ENCODE measurements around the gene COL9A3. TPM values are rescaled to one million over a fixed set of nuclear protein-coding genes. Genes with fewer than 3 reads are reported as not detected.

The COL9A3 gene
- total RNA-seq, 3 donors from 2014 or later (not counting 1 experiment from before 2014, with no cell fraction given): 1.9 TPM; not detected in 2

GRCh38 chr20:62806383-62807050 lies 10.3 kb upstream of the COL9A3 start:
- H3K36me3 ChIP-seq (ENCODE audit: control insufficient read depth, insufficient read depth, low read length): peaks cover 39% of the 10 kb centered on the region
- no peaks in the 10 kb centered on the region for H3K27me3 Mint-ChIP-seq (ENCODE audit: low read depth in 2 of 2)
- H3K4me3 ChIP-seq (ENCODE audit: low read length): no peak overlapping the region
- no peak for TF ChIP-seq CTCF (IDR thresholded peaks at IDR 0.05)
- no peak for DNase-seq
- peaks cover 47% of the 10 kb centered on the region for H3K4me1 ChIP-seq (ENCODE audit: control insufficient read depth, insufficient read depth, low read length)
- intact Hi-C loops (cut with micrococcal nuclease): loop anchor here (10.0 kb wide), 1 partner anchor 128 kb away; the partner anchor contains the start of gene GID8
- no peaks in the 10 kb centered on the region for H3K27me3 ChIP-seq (ENCODE audit: control insufficient read depth, insufficient read depth, low read length)
- H3K9me3 ChIP-seq (ENCODE audit: control insufficient read depth, insufficient read depth, low read length): no peaks in the 10 kb centered on the region
- no peak for ATAC-seq
- H3K36me3 Mint-ChIP-seq: no peaks in the 10 kb centered on the region
- H3K4me1 Mint-ChIP-seq: peaks cover 5 to 23% of the 10 kb centered on the region in 2 donors
- H3K9me3 Mint-ChIP-seq: no peaks in the 10 kb centered on the region
- 78% methylated on average over 11 of the region's 11 CpGs for WGBS (ENCODE audit: insufficient coverage)
- peak overlapping the region; percentile 29 to 78 for H3K27ac Mint-ChIP-seq
- no peak overlapping the region for H3K27ac ChIP-seq (ENCODE audit: low read length)
- peak overlapping the region; percentile 52 for H3K4me3 Mint-ChIP-seq

- no peak overlapping the region for H3K4me3 ChIP-seq (ENCODE audit: low read length)
Measured at GRCh38 chr20:62807444-62808210, 9.2 kb upstream of the COL9A3 start.

GRCh38 chr20:62808211-62808865 lies 8.5 kb upstream of the COL9A3 start:
- Mint-ChIP-seq H3K4me1 (peaks cover 5 to 23% of the 10 kb centered on the region in 2 donors), H3K9me3 (no peaks in the 10 kb centered on the region), H3K27ac (peak overlapping the region; percentile 45 to 65), H3K27me3 (ENCODE audit: low read depth in 2 of 2) (no peaks in the 10 kb centered on the region), H3K4me3 (peak overlapping the region; percentile 71), H3K36me3 (no peaks in the 10 kb centered on the region)
- no peak overlapping the region for H3K4me3 ChIP-seq (ENCODE audit: low read length)
- DNase-seq (peak; percentile 76 to 84), ATAC-seq (peak; percentile 60 to 70 (median 63))
- intact Hi-C loops (cut with micrococcal nuclease): loop anchor here (1.0 to 10.0 kb wide), 3 partner anchors 126 to 308 kb away; partner anchors contain the start of gene GID8
- WGBS (ENCODE audit: insufficient coverage): 56% methylated on average over 20 of the region's 21 CpGs
- no peaks in the 10 kb centered on the region for H3K9me3 ChIP-seq (ENCODE audit: control insufficient read depth, insufficient read depth, low read length)
- peak; percentile 94 for TF ChIP-seq CTCF (IDR thresholded peaks at IDR 0.05)
- H3K27me3 ChIP-seq (ENCODE audit: control insufficient read depth, insufficient read depth, low read length): no peaks in the 10 kb centered on the region
- peaks cover 43% of the 10 kb centered on the region for H3K4me1 ChIP-seq (ENCODE audit: control insufficient read depth, insufficient read depth, low read length)
- H3K27ac ChIP-seq (ENCODE audit: low read length): no peak overlapping the region
- H3K36me3 ChIP-seq (ENCODE audit: control insufficient read depth, insufficient read depth, low read length): peaks cover 52% of the 10 kb centered on the region

More at GRCh38 chr20:62807444-62808210, 9.2 kb upstream of the COL9A3 start:
- ATAC-seq (no peak), DNase-seq (peak in 1 of 2 donors; percentile 29)
- H3K36me3 ChIP-seq (ENCODE audit: control insufficient read depth, insufficient read depth, low read length): peaks cover 49% of the 10 kb centered on the region
- no peaks in the 10 kb centered on the region for H3K27me3 ChIP-seq (ENCODE audit: control insufficient read depth, insufficient read depth, low read length)
- H3K4me1 Mint-ChIP-seq: peaks cover 5 to 23% of the 10 kb centered on the region in 2 donors
- 90% methylated on average over 23 of the region's 23 CpGs for WGBS (ENCODE audit: insufficient coverage)
- peak overlapping the region; percentile 45 to 65 for H3K27ac Mint-ChIP-seq
- no peak for TF ChIP-seq CTCF (IDR thresholded peaks at IDR 0.05)
- no peaks in the 10 kb centered on the region for H3K9me3 Mint-ChIP-seq
- no peak overlapping the region for H3K27ac ChIP-seq (ENCODE audit: low read length)
- no peaks in the 10 kb centered on the region for H3K27me3 Mint-ChIP-seq (ENCODE audit: low read depth in 2 of 2)
- peaks cover 47% of the 10 kb centered on the region for H3K4me1 ChIP-seq (ENCODE audit: control insufficient read depth, insufficient read depth, low read length)
- H3K4me3 Mint-ChIP-seq: peak overlapping the region; percentile 52
- intact Hi-C loops (cut with micrococcal nuclease): loop anchor here (1.0 to 10.0 kb wide), 3 partner anchors 127 to 307 kb away; partner anchors contain the start of gene GID8
- no peaks in the 10 kb centered on the region for H3K9me3 ChIP-seq (ENCODE audit: control insufficient read depth, insufficient read depth, low read length)
- no peaks in the 10 kb centered on the region for H3K36me3 Mint-ChIP-seq

All from natural killer cell (primary cell).